ENCODE data around the gene TSPAN7. TPM values are rescaled to one million over a fixed set of nuclear protein-coding genes. Genes with fewer than 3 reads are reported as not detected.

Gene TSPAN7
- total and polyA plus RNA-seq, 2 of the 8 experiments (the other 6 are each of a cell fraction or from before 2014, with no cell fraction given): 32.1 to 37.7 TPM

DNA sequence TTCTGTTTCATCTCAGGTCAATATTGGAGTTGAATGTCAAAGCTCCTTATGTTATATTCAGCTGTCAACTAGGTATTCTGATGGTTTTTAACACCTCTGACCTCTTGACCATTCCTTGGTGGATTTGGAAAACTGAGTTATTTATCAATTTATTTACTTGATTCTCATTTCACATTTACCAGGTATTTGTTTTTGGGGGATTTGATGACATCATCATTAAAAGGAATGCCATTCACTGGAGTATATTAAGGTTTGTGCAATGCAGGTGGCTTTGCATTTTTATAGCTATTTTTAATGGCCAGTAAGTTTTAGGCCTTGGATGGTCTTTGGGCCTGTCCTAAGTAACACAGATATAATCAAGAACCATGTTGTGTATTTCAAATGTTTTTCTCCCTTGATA, 67.2 kb downstream of the TSPAN7 start:
- Histone ChIP-seq H3K36me3 (ENCODE audit: control insufficient read depth in 2 of 4, insufficient read depth in 4 of 4, low read length in 3 of 4) (no peaks in the 10 kb centered on the region), H3K23ac (ENCODE audit: insufficient read length) (no peak overlapping the region), H2BK15ac (ENCODE audit: low read length) (no peak overlapping the region), H3K9me3 (ENCODE audit: insufficient read depth in 2 of 2, low read depth in 1 of 2, low read length in 1 of 2) (no peaks in the 10 kb centered on the region), H4K91ac (replicated peaks; ENCODE audit: insufficient read length, low read length) (no peak overlapping the region), H3K4me2 (ENCODE audit: insufficient read depth in 1 of 2, low read depth in 2 of 2, low read length in 2 of 2) (no peak overlapping the region), H3K4me1 (replicated peaks in 1 of 4; ENCODE audit: control insufficient read depth in 3 of 4, insufficient read depth in 4 of 4, low read length in 3 of 4) (no peaks in the 10 kb centered on the region; a peak in 1 of 7 replicates), H3K4ac (replicated peaks; ENCODE audit: insufficient read length, low read depth, low read length) (no peak overlapping the region), H3K23me2 (ENCODE audit: low read depth, low read length) (no peaks in the 10 kb centered on the region), H3K56ac (replicated peaks; ENCODE audit: insufficient read length, low read depth, low read length) (no peak overlapping the region), H2AK5ac (ENCODE audit: low read depth, low read length) (no peak overlapping the region), H2BK12ac (ENCODE audit: low read depth, low read length) (no peak overlapping the region), H2AFZ (ENCODE audit: low read length) (no peak overlapping the region), H4K5ac (ENCODE audit: insufficient read length, low read depth, low read length) (no peak overlapping the region), H2BK20ac (ENCODE audit: low read length) (no peak overlapping the region), H4K8ac (ENCODE audit: extremely low read depth, insufficient read depth, low read length) (no peak overlapping the region), H3K27me3 (replicated peaks in 1 of 4; ENCODE audit: control insufficient read depth in 3 of 4, extremely low read depth in 1 of 4, insufficient read depth in 3 of 4, low read length in 3 of 4) (no peaks in the 10 kb centered on the region), H3K79me2 (ENCODE audit: control insufficient read depth in 1 of 2, insufficient read depth in 2 of 2, low read length in 2 of 2) (no peaks in the 10 kb centered on the region), H3K4me3 (ENCODE audit: extremely low read depth in 1 of 4, insufficient read depth in 2 of 4, low read depth in 3 of 4, low read length in 4 of 4) (no peak overlapping the region), H2BK5ac (ENCODE audit: low read depth, low read length) (no peak overlapping the region), H3K9ac (replicated peaks in 1 of 4; ENCODE audit: extremely low read depth in 1 of 4, low read depth in 3 of 4, low read length in 3 of 4) (no peak overlapping the region), H3K27ac (ENCODE audit: low read depth, low read length) (no peak overlapping the region), H3K79me1 (ENCODE audit: low read depth, low read length) (no peaks in the 10 kb centered on the region), H4K20me1 (replicated peaks in 1 of 2; ENCODE audit: control insufficient read depth in 1 of 2, insufficient read depth in 2 of 2, low read length in 2 of 2) (no peaks in the 10 kb centered on the region), H3K18ac (ENCODE audit: extremely low read depth, low read length) (no peak overlapping the region), H2BK120ac (replicated peaks; ENCODE audit: low read depth, low read length) (no peak overlapping the region), H3K14ac (ENCODE audit: insufficient read length) (no peak overlapping the region)
- FAIRE-seq: no peak
- TF ChIP-seq GABPA (IDR thresholded peaks at IDR 0.05; ENCODE audit: borderline replicate concordance, insufficient read depth, low read length): no peak
- DNase-seq (ENCODE audit: low read depth in 1 of 2, low spot score in 2 of 2): no peak
- POLR2A ChIA-PET (ENCODE audit: partially characterized antibody): no interaction called here
- CTCF ChIA-PET (ENCODE audit: partially characterized antibody): interaction anchor here (1.2 to 2.1 kb wide), 5 partner anchors 9 to 36 kb away, joined by 3 to 5 read pairs (median 5); no protein-coding TSS in a partner anchor

All from H1 (cell line).